ENCODE results near the gene DOLPP1.
"Not testable (repeated sequence)": the region's sequence is repeated elsewhere in the genome, so short reads cannot be mapped to it uniquely, and the experiment has no call there.

The DOLPP1 gene, protein sequence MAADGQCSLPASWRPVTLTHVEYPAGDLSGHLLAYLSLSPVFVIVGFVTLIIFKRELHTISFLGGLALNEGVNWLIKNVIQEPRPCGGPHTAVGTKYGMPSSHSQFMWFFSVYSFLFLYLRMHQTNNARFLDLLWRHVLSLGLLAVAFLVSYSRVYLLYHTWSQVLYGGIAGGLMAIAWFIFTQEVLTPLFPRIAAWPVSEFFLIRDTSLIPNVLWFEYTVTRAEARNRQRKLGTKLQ

DNA sequence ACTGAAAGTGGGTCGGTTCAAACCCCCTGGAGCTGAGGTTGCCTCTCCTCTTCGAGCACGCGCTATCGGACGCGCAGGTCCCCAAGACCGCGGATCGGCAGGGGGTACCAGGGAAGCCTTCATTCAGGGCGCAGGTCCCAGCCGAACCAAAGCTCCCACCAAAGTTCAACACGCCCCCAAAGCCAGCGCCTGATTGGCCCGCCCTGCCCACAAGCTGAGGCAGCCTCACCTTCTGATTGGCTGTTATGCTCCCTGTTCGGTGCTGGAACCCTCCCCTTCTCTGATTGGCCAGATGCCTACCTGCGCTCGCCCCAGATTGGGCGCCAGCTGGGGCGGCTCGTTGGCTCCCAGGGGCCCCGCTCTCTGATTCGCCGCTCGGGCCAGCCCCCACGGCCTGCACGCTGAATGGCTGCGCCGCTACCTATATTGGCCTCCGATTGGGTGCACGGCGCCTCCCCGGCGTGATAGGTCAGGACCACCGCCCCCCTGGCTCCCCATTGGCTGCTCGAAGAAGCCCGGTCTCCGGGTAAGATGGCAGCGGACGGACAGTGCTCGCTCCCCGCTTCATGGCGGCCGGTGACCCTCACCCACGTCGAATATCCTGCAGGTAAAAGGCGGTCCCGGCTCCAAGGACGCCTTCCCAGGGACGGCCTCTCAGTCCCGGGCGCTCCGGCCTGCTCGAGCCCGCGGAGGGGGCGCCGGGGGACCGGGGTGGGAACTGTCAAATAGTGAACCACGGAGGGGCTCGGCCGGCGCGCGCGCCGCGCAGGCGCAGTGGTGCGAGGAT lies at the start of gene DOLPP1:
Gene DOLPP1, plus strand, starts transcription at position 511 of the 787 bp plus-strand sequence. Its CDS starts 21 bp downstream, at position 532.
- peak; percentile 99 for DNase-seq (ENCODE audit: low spot score)

- DNase-seq (ENCODE audit: low spot score), result no peak
Measured at GRCh38 chr9:129031514-129031913, 49.4 kb upstream of the DOLPP1 start.

GRCh38 chr9:129032541-129033159 lies 48.3 kb upstream of the DOLPP1 start:
- no peak for DNase-seq (ENCODE audit: low spot score)

GRCh38 chr9:129033216-129033615 lies 47.7 kb upstream of the DOLPP1 start:
- DNase-seq (ENCODE audit: low spot score), result no peak

DNA sequence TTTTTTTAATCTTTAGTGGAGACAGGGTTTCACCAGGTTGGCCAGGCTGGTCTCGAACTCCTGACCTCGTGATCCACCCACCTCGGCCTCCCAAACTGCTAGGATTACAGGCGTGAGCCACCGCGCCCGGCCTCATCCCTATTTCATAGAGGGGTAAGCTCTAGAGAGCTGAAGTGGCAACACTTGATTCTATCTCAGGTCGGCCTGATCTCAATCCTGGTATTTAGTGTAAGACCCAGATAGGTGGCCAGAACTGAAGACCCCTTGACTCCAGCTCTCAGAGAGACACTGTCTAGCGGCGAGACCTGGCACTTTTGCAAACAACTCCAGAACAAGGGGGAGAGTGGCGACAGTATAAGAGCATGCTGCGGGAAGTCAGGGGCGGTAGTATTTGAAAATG lies 45.1 kb upstream of the DOLPP1 start:
- DNase-seq (ENCODE audit: low spot score), result not testable (repeated sequence)

DNA sequence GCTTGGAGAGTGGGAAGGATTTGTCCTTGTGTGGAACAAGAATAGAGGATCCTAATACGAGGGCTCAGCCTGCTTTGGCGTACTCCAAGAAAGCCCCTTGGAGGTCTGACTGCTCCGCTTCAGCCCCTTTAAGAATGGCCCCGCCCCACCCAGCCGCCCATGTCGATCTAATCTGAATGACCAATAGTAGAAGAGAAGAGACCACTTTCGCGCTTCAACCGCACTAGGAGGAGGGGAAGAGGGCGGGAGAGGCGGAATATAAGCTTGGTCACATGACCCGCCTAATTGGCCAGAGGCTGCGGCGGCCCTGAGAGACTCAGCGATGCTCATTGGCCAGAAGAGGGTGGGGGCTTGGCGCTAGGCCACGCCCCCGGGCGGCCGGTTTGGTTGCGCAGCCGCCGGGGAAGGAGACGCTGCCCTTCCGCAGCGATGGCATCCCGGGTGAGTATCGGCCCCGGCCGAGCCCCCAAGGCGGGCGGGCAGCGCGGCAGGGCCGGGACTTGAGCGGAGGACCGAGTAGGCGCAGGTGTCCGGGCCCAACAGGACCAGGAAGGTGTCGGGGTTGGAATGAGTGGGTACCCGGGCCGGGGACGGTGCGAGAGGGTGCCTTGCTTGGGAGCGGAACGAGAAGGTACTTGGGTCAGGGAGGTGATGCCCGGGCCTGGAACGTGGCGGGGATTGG lies 44.5 kb upstream of the DOLPP1 start, which contains the start of gene MIGA2:
Gene MIGA2, plus strand, starts transcription at position 386 of the 682 bp plus-strand sequence. CDS start 3,969 bp downstream, outside the sequence.
- peak; percentile 97 for DNase-seq (ENCODE audit: low spot score)

- DNase-seq (ENCODE audit: low spot score), result no peak
Measured at GRCh38 chr9:129036923-129037766, 43.8 kb upstream of the DOLPP1 start.

DNA sequence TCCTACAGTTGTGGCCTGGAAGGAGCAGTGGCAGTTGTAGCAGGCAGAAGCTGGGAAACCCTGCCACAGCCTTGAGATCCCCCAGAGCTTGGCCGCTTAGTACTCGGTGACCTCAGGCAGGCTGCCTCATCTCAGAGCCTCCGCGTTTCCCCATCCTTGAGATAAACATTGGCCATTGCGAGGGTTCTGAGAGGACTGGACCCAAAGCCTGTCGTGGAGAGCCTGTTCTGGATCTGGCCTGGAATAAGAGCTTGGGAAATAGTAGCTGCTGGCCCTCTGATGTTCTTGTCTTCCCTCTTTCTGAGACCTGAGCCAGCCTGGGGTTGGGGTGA lies 43.2 kb upstream of the DOLPP1 start:
- no peak for DNase-seq (ENCODE audit: low spot score)

DNA sequence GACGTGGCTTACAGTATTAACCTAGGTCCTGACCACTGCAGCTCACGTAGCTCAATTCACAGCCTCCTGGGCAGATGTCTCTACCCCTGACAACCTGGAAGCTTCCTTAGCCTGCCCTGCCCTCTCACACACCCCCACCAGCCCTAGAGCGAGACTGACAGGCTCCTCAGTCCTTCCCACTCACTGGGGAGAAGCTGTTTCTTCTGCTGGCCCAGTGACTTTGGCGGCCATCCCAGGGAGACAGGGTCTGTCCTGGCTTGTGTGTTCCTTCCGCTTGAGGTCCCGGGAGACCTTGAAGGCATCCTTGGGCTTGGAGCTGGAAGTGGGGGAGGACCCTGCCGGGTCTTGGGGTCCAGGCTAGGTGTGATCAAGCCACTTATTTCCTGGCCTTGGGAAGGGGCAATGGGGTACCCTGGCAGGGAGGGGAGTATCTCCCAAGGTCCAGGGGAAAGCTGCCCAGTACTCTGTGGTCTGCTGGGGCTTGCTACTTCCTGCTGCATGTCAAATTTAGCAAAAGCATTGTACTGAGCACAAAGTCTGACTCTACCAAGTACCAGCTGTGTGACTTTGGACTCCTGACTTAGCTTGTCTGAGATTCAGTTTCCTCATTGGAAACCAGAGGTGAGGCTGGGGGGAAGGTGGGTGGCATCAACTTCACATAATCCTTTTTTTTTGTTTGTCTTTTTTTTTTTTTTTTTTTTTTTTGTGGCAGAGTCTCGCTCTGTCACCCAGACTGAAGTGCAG lies 42.6 kb upstream of the DOLPP1 start:
- DNase-seq (ENCODE audit: low spot score), result no peak

- DNase-seq (ENCODE audit: low spot score), result no peak
Measured at GRCh38 chr9:129040113-129040643, 40.7 kb upstream of the DOLPP1 start.

GRCh38 chr9:129042016-129042415 lies 38.9 kb upstream of the DOLPP1 start:
- DNase-seq (ENCODE audit: low spot score), result no peak

GRCh38 chr9:129052592-129052991 lies 28.3 kb upstream of the DOLPP1 start:
- no peak for DNase-seq (ENCODE audit: low spot score)

GRCh38 chr9:129053020-129053419 lies 27.9 kb upstream of the DOLPP1 start:
- DNase-seq (ENCODE audit: low spot score), result no peak

DNA sequence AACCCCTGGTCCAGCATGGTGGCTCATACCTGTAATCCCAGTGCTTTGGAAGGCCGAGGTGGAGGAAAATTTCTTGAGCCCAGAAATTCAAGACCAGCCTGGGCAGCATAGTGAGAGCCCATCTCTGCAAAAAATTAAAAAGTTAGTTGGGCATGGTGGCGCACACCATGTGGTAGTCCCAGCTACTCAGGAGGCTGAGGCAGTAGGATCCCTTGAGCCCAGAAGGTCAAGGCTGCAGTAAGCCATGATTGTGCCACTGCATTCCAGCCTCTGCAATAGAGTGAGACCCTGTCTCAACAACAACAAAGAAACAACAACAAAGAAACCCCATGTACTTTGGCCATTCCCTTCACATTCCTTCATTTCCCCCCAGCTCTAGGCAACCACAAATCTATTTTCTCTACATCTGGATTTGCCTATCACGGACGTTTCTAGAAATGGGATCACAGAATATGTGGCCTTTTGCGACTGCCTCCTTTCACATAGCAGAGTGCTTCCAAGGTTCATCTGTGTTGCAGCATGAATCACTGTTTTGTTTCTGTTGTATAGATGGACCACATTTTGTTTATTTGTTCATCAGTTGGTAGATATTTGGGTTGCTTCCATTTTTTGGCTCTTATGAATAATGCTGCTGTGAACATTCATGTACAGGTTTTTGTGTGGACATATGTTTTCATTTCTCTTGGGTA lies 26.6 kb upstream of the DOLPP1 start:
- no peak for DNase-seq (ENCODE audit: low spot score)

DNA sequence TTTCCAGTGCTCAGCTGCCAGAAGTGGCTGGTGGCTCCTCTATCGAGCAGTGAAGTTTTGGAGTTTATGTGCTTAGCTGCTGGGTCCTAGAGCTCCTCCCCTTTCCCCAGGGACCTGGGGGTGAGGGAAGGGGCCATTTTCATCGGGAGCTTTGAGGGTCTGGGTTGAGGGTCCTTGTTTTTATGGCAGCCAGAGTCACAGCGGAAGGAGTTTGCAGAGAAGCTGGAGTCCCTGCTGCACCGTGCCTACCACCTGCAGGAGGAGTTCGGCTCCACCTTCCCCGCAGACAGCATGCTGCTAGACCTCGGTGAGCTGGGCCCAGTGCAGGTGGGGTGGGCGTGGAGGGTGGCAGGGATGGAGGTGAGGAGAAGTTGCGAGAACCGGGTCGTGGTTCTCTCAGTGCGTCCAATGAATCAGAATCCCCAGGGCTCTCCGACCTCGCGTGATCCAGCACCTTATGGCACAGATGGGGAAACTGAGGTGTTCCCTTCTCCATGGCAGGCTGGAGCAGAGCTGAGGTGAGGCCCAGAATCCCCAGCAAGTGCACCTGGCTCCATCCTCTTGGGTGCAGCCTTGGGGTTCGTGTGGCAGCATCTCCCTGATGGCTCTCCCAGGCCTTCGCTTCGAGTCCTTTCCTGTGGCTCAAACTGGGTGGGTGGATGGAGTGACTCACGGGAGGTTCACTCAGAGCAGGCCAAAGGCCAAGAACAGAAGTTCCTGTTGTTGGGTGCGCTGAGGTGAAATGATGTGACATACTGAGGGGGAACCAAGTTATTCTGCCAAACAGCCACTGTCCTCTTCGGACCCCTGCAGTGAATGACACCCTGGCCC lies 21.7 kb upstream of the DOLPP1 start:
- no peak for DNase-seq (ENCODE audit: low spot score)

DNA sequence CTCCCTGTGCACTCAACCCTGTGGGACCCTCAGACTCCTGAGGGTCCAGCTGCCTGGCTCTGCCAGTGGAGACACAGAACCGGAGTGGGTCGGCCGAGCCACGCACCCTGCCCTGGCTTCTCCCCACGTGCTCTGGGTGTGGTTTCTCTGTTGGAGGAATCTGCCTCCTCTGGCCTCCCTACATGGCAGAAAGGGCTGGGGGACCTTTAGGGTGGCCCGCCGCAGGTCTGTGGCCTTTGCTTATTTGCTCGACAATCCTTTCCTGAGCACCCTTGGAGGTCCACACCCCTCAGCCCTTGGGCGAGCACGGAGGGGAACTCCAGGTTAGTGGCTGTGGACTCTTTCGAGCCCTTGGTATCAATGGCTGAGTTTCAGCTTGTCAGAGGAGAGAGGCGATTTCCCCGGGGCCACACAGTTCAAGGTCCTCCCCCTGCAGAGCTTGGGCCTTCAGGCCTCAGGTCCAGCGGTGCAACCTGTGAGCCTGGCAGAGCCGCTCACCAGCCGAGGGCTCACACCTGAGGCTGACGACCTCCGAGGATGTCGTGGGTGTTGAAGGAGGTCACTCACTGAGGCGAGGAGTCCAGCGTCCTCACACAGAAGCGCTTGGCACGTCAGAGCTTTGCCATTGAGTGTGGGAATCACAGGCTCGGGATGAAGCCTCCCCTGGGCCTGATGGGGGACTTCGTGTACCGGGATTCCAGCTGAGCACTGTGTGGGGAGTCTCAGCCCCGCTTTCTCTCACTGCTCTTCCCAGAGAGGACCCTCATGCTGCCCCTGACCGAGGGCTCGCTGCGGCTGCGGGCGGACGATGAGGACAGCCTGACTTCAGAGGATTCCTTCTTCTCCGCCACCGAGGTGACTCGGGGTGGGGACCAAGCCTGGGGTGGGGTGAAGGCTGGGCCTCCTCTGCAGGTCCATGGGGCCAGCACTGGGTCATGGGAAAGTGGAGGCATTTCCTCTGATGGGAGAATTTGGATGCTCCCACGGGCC lies 20.8 kb upstream of the DOLPP1 start:
- DNase-seq (ENCODE audit: low spot score), result no peak

- no peak for DNase-seq (ENCODE audit: low spot score)
Measured at GRCh38 chr9:129060991-129061390, 19.9 kb upstream of the DOLPP1 start.

GRCh38 chr9:129063061-129063460 lies 17.9 kb upstream of the DOLPP1 start:
- DNase-seq (ENCODE audit: low spot score), result no peak

All from ecto neural progenitor cell (in vitro differentiated cells).